ENCODE results near the gene TRABD2A. TPM values are rescaled to one million over a fixed set of nuclear protein-coding genes. Genes with fewer than 3 reads are reported as not detected.

The TRABD2A gene
- total RNA-seq, 2 donors from 2014 or later = 4.8 to 7.7 TPM

- TF ChIP-seq CTCF (conservative IDR thresholded peaks at IDR 0.05) = no peak
- Mint-ChIP-seq H3K9me3 (no peaks in the 10 kb centered on the region), H3K36me3 (ENCODE audit: low read depth) (no peaks in the 10 kb centered on the region), H3K27ac (no peak overlapping the region), H3K4me3 (no peak overlapping the region), H3K27me3 (ENCODE audit: insufficient read depth) (no peaks in the 10 kb centered on the region), H3K4me1 (no peaks in the 10 kb centered on the region)
- Histone ChIP-seq H3K27me3 (ENCODE audit: control insufficient read depth, insufficient read depth, low read length, poor library complexity, severe bottlenecking) (no peaks in the 10 kb centered on the region), H3K4me3 (ENCODE audit: low read length) (no peak overlapping the region), H3K36me3 (ENCODE audit: control insufficient read depth, insufficient read depth, low read length) (no peaks in the 10 kb centered on the region), H3K9ac (ENCODE audit: extremely low read depth, low read length, poor library complexity, severe bottlenecking) (no peak overlapping the region), H3K4me1 (ENCODE audit: control insufficient read depth, insufficient read depth, low read length) (no peaks in the 10 kb centered on the region), H3K9me3 (ENCODE audit: control insufficient read depth, low read length) (no peaks in the 10 kb centered on the region), H3K27ac (ENCODE audit: low read depth, low read length) (no peak overlapping the region)
- DNase-seq = no peak
- WGBS, 2 experiments (ENCODE audit: insufficient coverage in 1 of 2, insufficient read length in 1 of 2) = 93 to 100% methylated on average over 1 to 4 of the region's 4 CpGs
These were observed 72.6 kb downstream of the TRABD2A start for GRCh38 chr2:84808279-84808678.

- Histone ChIP-seq H3K27ac (ENCODE audit: low read depth, low read length) (no peak overlapping the region), H3K4me1 (ENCODE audit: control insufficient read depth, insufficient read depth, low read length) (no peaks in the 10 kb centered on the region), H3K9ac (ENCODE audit: extremely low read depth, low read length, poor library complexity, severe bottlenecking) (no peak overlapping the region), H3K27me3 (ENCODE audit: control insufficient read depth, insufficient read depth, low read length, poor library complexity, severe bottlenecking) (no peaks in the 10 kb centered on the region), H3K9me3 (ENCODE audit: control insufficient read depth, low read length) (no peaks in the 10 kb centered on the region), H3K4me3 (ENCODE audit: low read length) (no peak overlapping the region), H3K36me3 (ENCODE audit: control insufficient read depth, insufficient read depth, low read length) (no peaks in the 10 kb centered on the region)
- H3K9me3 Mint-ChIP-seq = no peaks in the 10 kb centered on the region
- H3K4me3 Mint-ChIP-seq = no peak overlapping the region
- H3K36me3 Mint-ChIP-seq (ENCODE audit: low read depth) = no peaks in the 10 kb centered on the region
- WGBS, 2 experiments (ENCODE audit: insufficient coverage in 1 of 2, insufficient read length in 1 of 2) = 96 to 100% methylated on average over 1 to 4 of the region's 4 CpGs
- DNase-seq = no peak
- TF ChIP-seq CTCF (conservative IDR thresholded peaks at IDR 0.05) = no peak
- no peaks in the 10 kb centered on the region for H3K4me1 Mint-ChIP-seq
- H3K27ac Mint-ChIP-seq = no peak overlapping the region
- no peaks in the 10 kb centered on the region for H3K27me3 Mint-ChIP-seq (ENCODE audit: insufficient read depth)
These were observed 73.8 kb downstream of the TRABD2A start for GRCh38 chr2:84807063-84807485.

GRCh38 chr2:84805250-84805958 lies 75.5 kb downstream of the TRABD2A start:
- no peaks in the 10 kb centered on the region for H3K36me3 Mint-ChIP-seq (ENCODE audit: low read depth)
- H3K27ac Mint-ChIP-seq = no peak overlapping the region
- TF ChIP-seq CTCF (conservative IDR thresholded peaks at IDR 0.05) = no peak
- Histone ChIP-seq H3K27me3 (ENCODE audit: control insufficient read depth, insufficient read depth, low read length, poor library complexity, severe bottlenecking) (no peaks in the 10 kb centered on the region), H3K27ac (ENCODE audit: low read depth, low read length) (no peak overlapping the region), H3K9me3 (ENCODE audit: control insufficient read depth, low read length) (no peaks in the 10 kb centered on the region), H3K9ac (ENCODE audit: extremely low read depth, low read length, poor library complexity, severe bottlenecking) (no peak overlapping the region), H3K36me3 (ENCODE audit: control insufficient read depth, insufficient read depth, low read length) (no peaks in the 10 kb centered on the region), H3K4me3 (ENCODE audit: low read length) (no peak overlapping the region), H3K4me1 (ENCODE audit: control insufficient read depth, insufficient read depth, low read length) (no peaks in the 10 kb centered on the region)
- no peaks in the 10 kb centered on the region for H3K4me1 Mint-ChIP-seq
- 85 to 100% methylated on average over 1 of the region's 1 CpG for WGBS, 2 experiments (ENCODE audit: insufficient coverage in 1 of 2, insufficient read length in 1 of 2)
- H3K9me3 Mint-ChIP-seq = no peaks in the 10 kb centered on the region
- no peak overlapping the region for H3K4me3 Mint-ChIP-seq
- no peak for DNase-seq
- no peaks in the 10 kb centered on the region for H3K27me3 Mint-ChIP-seq (ENCODE audit: insufficient read depth)

All from endodermal cell (in vitro differentiated cells).